AG04449 (cell line): ENCODE measurements around the gene GYG1.

Source experiments
- CTCF ChIA-PET: fragments of 350-600 bp; formaldehyde crosslinking; extraction: SDS; loops from one replicate; lab custom pipeline; 2021; ENCODE audit warnings: antibody characterized with exemption; lab: Yijun Ruan, JAX
- POLR2A ChIA-PET: fragments of 400-600, 350-600 bp; formaldehyde crosslinking; extraction: SDS; loops from one replicate; lab custom pipeline; 2020; ENCODE audit warnings: antibody characterized with exemption, inconsistent platforms; lab: Yijun Ruan, JAX
- DNase-seq: peaks from one replicate; pipeline ENCODE4 v3.0.0-alpha.2; 2010; ENCODE audit warnings: low read depth, low spot score
- H3K4me3 ChIP-seq: 2 replicates; pipeline ENCODE4 v1.5.1; 2011; ENCODE audit warnings: low read depth, mild to moderate bottlenecking, control low read depth, low read length
- TF ChIP-seq, protein P1 (sequence below): IDR thresholded peaks from one replicate; pipeline ENCODE4 v1.5.1; 2011; ENCODE audit warnings: mild to moderate bottlenecking, moderate library complexity, low read length, control low read depth, inconsistent platforms; ENCODE audit not compliant: insufficient read depth; ENCODE audit errors: missing control alignments

Gene GYG1

DNA sequence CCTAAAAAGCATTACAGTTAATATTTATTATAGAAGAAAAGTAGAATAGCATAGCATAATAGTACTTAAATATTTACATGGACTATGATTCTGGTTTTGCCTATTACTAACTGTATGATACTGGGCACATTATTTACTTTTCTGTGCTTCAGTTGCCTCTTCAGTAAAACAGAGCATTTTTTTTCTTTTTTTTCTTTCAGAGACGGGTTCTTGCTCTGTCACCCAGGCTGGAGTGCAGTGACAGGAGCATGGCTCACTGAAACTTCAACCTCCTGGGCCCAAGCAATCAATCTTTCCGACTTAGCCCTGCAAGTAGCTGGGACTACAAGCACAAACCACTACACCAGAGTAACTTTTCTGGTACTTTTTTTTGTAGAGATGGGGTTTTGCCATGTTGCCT lies 47.0 kb downstream of the GYG1 start:
- TF ChIP-seq, protein P1, sequence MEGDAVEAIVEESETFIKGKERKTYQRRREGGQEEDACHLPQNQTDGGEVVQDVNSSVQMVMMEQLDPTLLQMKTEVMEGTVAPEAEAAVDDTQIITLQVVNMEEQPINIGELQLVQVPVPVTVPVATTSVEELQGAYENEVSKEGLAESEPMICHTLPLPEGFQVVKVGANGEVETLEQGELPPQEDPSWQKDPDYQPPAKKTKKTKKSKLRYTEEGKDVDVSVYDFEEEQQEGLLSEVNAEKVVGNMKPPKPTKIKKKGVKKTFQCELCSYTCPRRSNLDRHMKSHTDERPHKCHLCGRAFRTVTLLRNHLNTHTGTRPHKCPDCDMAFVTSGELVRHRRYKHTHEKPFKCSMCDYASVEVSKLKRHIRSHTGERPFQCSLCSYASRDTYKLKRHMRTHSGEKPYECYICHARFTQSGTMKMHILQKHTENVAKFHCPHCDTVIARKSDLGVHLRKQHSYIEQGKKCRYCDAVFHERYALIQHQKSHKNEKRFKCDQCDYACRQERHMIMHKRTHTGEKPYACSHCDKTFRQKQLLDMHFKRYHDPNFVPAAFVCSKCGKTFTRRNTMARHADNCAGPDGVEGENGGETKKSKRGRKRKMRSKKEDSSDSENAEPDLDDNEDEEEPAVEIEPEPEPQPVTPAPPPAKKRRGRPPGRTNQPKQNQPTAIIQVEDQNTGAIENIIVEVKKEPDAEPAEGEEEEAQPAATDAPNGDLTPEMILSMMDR = no peak
- no peak for DNase-seq
- ChIA-PET CTCF (interaction anchor here (2.5 kb wide), 1 partner anchor 83 kb away, joined by 14 read pairs; no protein-coding TSS in a partner anchor), POLR2A (no interaction called here)
- no peak overlapping the region for H3K4me3 ChIP-seq

DNA sequence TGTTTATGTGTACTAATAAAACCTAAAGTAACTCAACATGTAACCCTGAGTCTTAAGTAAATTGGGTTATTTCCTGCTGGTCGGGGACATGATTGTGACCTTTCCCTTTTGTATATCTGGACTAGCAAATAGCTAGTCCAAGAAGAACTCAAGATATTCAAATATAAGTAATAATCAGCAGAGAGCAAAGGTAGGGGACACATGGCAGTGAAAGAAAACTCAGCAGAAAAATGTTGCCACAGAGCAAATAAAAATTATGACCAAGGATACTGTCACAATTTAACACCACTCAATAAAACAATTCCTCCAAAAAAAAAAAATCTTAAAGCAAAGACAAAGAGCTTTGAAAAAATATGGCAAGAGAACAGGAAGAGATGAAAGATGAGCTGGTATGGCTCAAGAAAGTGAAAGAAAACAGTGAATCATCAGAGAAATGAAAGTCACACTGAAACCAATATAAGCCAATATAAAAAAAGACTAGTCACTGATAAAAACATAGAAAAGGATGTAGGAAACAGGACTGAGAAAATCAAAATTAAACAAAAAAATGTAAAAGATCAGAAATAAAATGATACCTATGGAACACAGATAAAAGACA lies 51.5 kb downstream of the GYG1 start:
- TF ChIP-seq, protein P1 = no peak
- CTCF ChIA-PET = interaction anchor here (1.1 to 2.2 kb wide), 2 partner anchors 88 to 232 kb away, joined by 3 to 12 read pairs; no protein-coding TSS in a partner anchor
- no peak overlapping the region for H3K4me3 ChIP-seq
- POLR2A ChIA-PET = no interaction called here
- DNase-seq = no peak

DNA sequence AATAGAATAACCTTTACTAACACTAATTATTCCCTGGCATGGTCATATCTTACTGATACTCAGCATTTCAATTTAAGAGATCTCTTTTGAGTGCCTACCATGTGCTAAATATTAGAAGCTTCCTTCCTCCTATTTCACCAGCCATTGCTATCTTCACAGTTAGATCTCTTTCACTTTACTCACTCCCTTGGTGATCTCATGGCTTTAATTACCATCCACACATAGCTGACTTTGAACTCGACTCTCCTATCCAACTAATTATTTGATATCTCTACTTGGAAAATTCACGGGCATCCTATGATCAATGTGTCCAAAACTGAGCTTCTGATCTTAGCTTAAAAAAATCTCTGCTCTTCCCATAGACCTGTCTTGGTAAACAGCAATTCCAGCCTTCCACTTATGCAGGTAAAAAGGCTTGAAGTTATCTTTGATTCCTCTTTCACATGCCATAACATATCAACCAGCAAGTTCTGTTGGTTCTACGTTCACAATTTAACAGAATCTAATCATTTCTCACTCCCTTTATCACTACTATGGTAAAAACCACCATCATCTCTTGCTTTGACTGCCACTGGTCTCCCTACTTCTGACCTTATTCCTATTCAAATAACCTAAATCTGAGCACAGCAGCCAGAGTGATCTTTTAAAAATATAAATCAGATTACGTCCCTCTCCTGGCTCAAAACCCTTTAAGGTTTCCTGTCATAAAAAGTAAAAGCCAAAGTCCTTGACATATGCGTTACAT lies 53.2 kb downstream of the GYG1 start:
- H3K4me3 ChIP-seq = no peak overlapping the region
- ChIA-PET POLR2A (no interaction called here), CTCF (interaction anchor here (1.2 kb wide), 1 partner anchor 76 kb away, joined by 3 read pairs; no protein-coding TSS in a partner anchor)
- TF ChIP-seq, protein P1 = no peak
- no peak for DNase-seq

DNA sequence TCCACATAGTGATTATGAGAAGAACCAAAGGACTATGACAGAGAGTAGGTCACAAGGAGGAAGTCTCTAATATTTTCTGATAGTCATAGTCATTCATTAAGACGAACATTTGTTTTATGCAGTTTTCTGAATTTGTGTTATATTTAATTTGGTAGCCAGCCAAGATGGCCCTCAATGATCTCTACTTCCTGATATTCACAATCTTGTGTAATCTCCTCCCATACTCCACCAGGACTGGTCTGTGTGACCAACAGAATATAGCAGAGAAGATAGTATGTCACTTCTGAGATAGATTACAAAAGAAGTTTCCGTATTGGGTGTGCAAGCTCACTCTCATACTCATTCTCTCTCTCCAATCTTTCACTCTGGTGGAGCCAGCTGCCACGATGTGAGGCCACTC lies 64.2 kb downstream of the GYG1 start:
- CTCF ChIA-PET = no interaction called here
- no peak for DNase-seq
- no peak overlapping the region for H3K4me3 ChIP-seq
- TF ChIP-seq, protein P1 = no peak
- POLR2A ChIA-PET = no interaction called here

DNA sequence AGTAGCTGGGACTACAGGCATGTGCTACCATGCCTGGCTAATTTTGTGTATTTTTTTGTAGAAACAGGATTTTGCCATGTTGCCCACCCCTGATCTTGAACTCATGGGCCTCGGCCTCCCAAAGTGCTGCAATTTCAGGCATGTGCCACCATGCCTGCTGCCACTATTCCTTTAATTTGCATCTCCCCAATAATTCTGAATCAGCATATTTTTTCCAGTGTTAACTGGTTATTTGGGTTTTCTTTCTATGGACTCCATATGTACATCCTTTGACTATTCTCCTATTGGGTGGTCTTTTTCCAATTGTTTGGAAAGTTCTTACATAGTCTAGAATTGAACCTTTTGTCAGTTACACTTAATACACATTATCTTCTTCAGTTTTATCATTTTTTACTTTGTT lies 66.9 kb downstream of the GYG1 start:
- DNase-seq = no peak
- H3K4me3 ChIP-seq = no peak overlapping the region
- ChIA-PET POLR2A (interaction anchor here (0.7 kb wide), 1 partner anchor 39 kb away, joined by 3 read pairs; no protein-coding TSS in a partner anchor), CTCF (no interaction called here)
- TF ChIP-seq, protein P1 = no peak

DNA sequence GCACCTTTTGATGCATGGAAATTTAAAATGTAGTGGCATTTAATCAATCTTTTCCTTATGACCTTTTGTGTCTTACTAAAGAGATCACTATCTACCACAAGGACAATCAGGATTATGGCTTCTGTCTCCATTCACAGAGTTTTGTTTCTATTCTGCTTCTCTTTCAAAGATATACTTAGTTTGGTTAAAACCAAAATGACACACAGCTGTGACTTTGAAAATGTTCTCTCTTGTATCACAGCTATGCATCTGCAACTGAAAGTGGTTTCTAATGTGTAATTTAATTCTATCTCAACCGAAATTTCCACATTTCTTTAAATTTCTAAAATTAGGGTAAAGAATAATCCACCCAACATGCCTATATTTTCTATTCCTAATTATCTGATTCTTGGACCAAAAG lies 67.3 kb downstream of the GYG1 start:
- no peak overlapping the region for H3K4me3 ChIP-seq
- ChIA-PET CTCF (no interaction called here), POLR2A (no interaction called here)
- TF ChIP-seq, protein P1 = no peak
- DNase-seq = no peak
